Gastrocnemius medialis (tissue), 4 donors: ENCODE results near the gene FASTK. TPM values are rescaled to one million over a fixed set of nuclear protein-coding genes. Genes with fewer than 3 reads are reported as not detected.
"Not testable (repeated sequence)": the region's sequence is repeated elsewhere in the genome, so short reads cannot be mapped to it uniquely, and the experiment has no call there.

ENCODE experiments used
- ATAC-seq, 2 donors: fragments of 150-250 bp; one replicate each; pipeline ENCODE4 v1.9.1; 2016
- DNase-seq, 2 donors: peaks; one replicate each; pipeline ENCODE4 v3.0.0-alpha.2; 2019
- H3K27ac ChIP-seq, 4 donors: fragments of 200-600 bp; sonication (generic); 1 replicate in 1 of 4; 2 replicates in 3 of 4; pipeline ENCODE4 v1.5.1; 2016 to 2018; ENCODE audit warnings: mild to moderate bottlenecking in 2 of 4, moderate library complexity in 1 of 4
- H3K27me3 ChIP-seq, 3 donors: fragments of 200-600 bp; sonication (generic) in 2 of 3; 1 replicate in 1 of 3; 2 replicates in 2 of 3; pipeline versions ENCODE4 v1.5.1 to v1.6.0; 2016 to 2019; ENCODE audit warnings: mild to moderate bottlenecking in 1 of 3, moderate library complexity in 1 of 3
- H3K36me3 ChIP-seq, 2 donors: fragments of 200-600 bp; sonication (generic) in 1 of 2; one replicate each; pipeline ENCODE4 v1.5.1; 2017 to 2018
- H3K4me1 ChIP-seq, 2 donors: fragments of 200-600 bp; sonication (generic) in 1 of 2; one replicate each; pipeline ENCODE4 v1.5.1; 2016 to 2017; ENCODE audit warnings: mild to moderate bottlenecking in 2 of 2
- H3K4me3 ChIP-seq, 4 donors: fragments of 200-600 bp; sonication (generic) in 3 of 4; 1 replicate in 1 of 4; 2 replicates in 3 of 4; pipeline ENCODE4 v1.5.1; 2016 to 2019; ENCODE audit warnings: mild to moderate bottlenecking in 2 of 4
- H3K9me3 ChIP-seq, 3 donors: fragments of 200-600 bp; sonication (generic) in 2 of 3; 1 replicate in 1 of 3; 2 replicates in 2 of 3; pipeline ENCODE4 v1.5.1; 2016 to 2019
- POLR2A ChIP-seq, 2 donors: fragments of 450-650 bp; IDR thresholded peaks; one replicate each; pipeline ENCODE4 v1.6.1; 2017; ENCODE audit warnings: antibody characterized with exemption in 2 of 2, mild to moderate bottlenecking in 2 of 2, moderate library complexity in 2 of 2
- in situ Hi-C, 4 donors: fragments of 200-750 bp; cut with MboI; loops; one replicate each; pipeline versions ENCODE4 v1.15.0 to v1.8.0; 2017; ENCODE audit warnings: low sequenced_read_pairs in 4 of 4
- intact Hi-C: fragments of 100-400 bp; cut with DNase I; formaldehyde crosslinking; loops from one replicate; pipeline ENCODE4 v1.15.1; 2023; ENCODE audit warnings: low total_unique reads
- total RNA-seq, 4 donors: library from RNA; depleted of rRNA; stranded (reverse); fragments of >200 nt; gene quantifications; one replicate each; pipeline versions ENCODE4 v1.1.0 to v1.2.3, GENCODE V29; 2016
- TF ChIP-seq, protein P1 (sequence below), 5 experiments: fragments of 450-650 bp in 3 of 5; fragments of 200-600 bp in 2 of 5; sonication (generic) in 2 of 5; IDR thresholded peaks in 4 of 5; conservative IDR thresholded peaks in 1 of 5; 1 replicate in 4 of 5; 2 replicates in 1 of 5; pipeline ENCODE4 v1.5.1; 2016 to 2019; ENCODE audit warnings: antibody characterized with exemption in 5 of 5, mild to moderate bottlenecking in 3 of 5, moderate library complexity in 3 of 5

Gene FASTK
- total RNA-seq, 4 donors from 2014 or later: 108 to 181 (median 141) TPM

DNA sequence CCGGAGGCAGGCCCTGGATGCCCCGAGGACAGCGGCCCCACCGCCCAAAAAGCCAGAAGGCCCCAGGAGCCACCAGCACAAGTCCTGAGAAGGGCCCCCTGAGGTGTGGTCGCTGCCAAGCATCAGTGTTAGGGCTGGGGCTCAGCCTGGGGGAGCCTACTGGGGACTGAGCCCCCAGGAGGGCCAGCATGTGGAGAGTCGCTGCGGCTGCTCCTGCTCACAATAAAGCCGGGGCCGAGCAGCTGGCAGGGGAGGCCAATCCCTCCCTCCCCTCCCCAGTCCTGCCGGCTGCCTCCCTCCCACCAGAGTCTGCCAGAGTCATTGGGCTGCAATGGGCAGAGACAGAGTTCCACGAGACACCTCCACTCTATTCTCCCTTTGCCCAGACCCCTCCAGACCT, 35.3 kb downstream of the FASTK start:
- no peak for TF ChIP-seq POLR2A (IDR thresholded peaks at IDR 0.05)
- TF ChIP-seq, protein P1, sequence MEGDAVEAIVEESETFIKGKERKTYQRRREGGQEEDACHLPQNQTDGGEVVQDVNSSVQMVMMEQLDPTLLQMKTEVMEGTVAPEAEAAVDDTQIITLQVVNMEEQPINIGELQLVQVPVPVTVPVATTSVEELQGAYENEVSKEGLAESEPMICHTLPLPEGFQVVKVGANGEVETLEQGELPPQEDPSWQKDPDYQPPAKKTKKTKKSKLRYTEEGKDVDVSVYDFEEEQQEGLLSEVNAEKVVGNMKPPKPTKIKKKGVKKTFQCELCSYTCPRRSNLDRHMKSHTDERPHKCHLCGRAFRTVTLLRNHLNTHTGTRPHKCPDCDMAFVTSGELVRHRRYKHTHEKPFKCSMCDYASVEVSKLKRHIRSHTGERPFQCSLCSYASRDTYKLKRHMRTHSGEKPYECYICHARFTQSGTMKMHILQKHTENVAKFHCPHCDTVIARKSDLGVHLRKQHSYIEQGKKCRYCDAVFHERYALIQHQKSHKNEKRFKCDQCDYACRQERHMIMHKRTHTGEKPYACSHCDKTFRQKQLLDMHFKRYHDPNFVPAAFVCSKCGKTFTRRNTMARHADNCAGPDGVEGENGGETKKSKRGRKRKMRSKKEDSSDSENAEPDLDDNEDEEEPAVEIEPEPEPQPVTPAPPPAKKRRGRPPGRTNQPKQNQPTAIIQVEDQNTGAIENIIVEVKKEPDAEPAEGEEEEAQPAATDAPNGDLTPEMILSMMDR (IDR thresholded peaks at IDR 0.05 in 4 of 5, conservative IDR thresholded peaks at IDR 0.05 in 1 of 5): no peak
- ATAC-seq (no peak), DNase-seq (no peak)
- Histone ChIP-seq H3K36me3 (peaks cover 0 to 24% of the 10 kb centered on the region in 2 donors), H3K9me3 (no peaks in the 10 kb centered on the region), H3K4me1 (no peaks in the 10 kb centered on the region), H3K27me3 (peaks cover 0 to 3% (median 0%) of the 10 kb centered on the region in 3 donors), H3K4me3 (no peak overlapping the region), H3K27ac (no peak overlapping the region)
- in situ Hi-C loops (loop anchor here in 1 of 4 donors (10.0 kb wide), 1 partner anchor 60 kb away; no protein-coding TSS in a partner anchor), intact Hi-C loops (no loop called here)

DNA sequence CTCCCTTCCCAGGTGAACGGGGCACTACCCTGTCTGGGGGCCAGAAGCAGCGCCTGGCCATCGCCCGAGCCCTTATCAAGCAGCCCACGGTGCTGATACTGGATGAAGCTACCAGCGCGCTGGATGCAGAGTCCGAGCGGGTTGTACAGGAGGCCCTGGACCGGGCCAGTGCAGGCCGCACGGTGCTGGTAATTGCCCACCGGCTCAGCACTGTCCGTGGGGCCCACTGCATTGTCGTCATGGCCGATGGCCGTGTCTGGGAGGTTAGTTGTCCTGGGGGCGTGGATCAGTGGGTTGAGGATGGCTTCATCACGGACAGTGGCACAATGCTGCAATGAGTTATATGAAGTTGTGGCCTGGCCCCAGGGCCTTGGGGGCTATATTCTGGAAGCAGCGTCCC, 36.6 kb downstream of the FASTK start:
- H3K9me3 ChIP-seq: no peaks in the 10 kb centered on the region
- peaks cover 2 to 3% of the 10 kb centered on the region in 2 donors for H3K4me1 ChIP-seq
- intact Hi-C loops: no loop called here
- in situ Hi-C loops: loop anchor here in 1 of 4 donors (10.0 kb wide), 1 partner anchor 61 kb away; no protein-coding TSS in a partner anchor
- H3K27me3 ChIP-seq: no peaks in the 10 kb centered on the region
- H3K27ac ChIP-seq: no peak overlapping the region
- H3K36me3 ChIP-seq: peaks cover 0 to 24% of the 10 kb centered on the region in 2 donors
- no peak overlapping the region for H3K4me3 ChIP-seq
- TF ChIP-seq POLR2A (IDR thresholded peaks at IDR 0.05): no peak
- TF ChIP-seq, protein P1 (IDR thresholded peaks at IDR 0.05 in 4 of 5, conservative IDR thresholded peaks at IDR 0.05 in 1 of 5): no peak
- DNase-seq: no peak
- ATAC-seq: no peak

DNA sequence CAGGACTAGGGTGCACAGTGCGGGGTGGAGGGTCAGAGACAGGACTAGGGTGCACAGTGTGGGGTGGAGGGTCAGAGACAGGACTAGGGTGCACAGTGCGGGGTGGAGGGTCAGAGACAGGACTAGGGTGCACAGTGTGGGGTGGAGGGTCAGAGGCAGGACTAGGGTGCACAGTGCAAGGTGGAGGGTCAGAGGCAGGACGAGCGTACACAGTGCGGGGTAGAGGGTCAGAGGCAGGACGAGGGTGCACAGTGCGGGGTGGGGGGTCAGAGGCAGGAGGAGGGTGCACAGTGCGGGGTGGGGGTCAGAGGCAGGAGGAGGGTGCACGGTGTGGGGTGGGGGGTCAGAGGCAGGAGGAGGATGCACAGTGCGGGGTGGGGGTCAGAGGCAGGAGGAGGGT, 37.2 kb downstream of the FASTK start:
- H3K4me3 ChIP-seq: not testable (repeated sequence)
- H3K36me3 ChIP-seq: peaks cover 0 to 24% of the 10 kb centered on the region in 2 donors

DNA sequence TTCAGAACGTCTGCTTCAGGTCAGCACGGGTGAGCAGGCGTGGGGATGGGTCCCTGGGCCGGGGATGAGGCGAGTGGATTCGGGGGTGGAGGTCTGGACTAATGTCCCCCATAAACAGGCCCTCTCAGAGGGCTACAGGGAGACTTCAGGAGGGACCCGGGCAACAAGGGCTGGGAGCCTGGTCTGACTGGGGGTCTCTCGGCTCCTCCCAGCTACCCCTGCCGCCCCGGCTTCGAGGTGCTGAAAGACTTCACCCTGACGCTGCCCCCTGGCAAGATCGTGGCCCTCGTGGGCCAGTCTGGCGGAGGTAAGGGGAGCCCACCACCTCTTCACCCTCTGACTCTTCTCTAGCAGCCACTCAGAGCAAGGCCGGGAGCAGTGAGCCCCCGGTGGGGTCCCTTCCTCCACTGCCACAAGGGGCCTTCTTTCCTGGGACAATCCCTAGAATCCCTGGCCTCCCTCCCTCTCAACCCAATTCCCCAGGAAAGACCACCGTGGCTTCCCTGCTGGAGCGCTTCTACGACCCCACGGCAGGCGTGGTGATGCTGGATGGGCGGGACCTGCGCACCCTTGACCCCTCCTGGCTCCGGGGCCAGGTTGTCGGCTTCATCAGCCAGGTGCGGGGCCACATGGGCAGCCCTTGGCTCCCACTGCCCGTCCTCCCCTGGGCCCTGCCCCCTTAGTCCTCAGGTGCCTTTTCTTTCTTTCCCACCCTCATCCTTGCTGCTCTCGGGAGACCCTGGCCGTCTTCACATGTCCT, 39.8 kb downstream of the FASTK start:
- ATAC-seq (no peak), DNase-seq (no peak)
- in situ Hi-C loops: loop anchor here in 1 of 4 donors (10.0 kb wide), 1 partner anchor 64 kb away; no protein-coding TSS in a partner anchor
- peaks cover 0 to 45% of the 10 kb centered on the region in 2 donors for H3K36me3 ChIP-seq
- no peaks in the 10 kb centered on the region for H3K27me3 ChIP-seq
- H3K4me3 ChIP-seq: no peak overlapping the region
- intact Hi-C loops: no loop called here
- H3K4me1 ChIP-seq: peaks cover 3% of the 10 kb centered on the region in 2 donors
- TF ChIP-seq POLR2A (IDR thresholded peaks at IDR 0.05): no peak
- TF ChIP-seq, protein P1 (IDR thresholded peaks at IDR 0.05 in 4 of 5, conservative IDR thresholded peaks at IDR 0.05 in 1 of 5): no peak
- H3K27ac ChIP-seq: no peak overlapping the region
- H3K9me3 ChIP-seq: no peaks in the 10 kb centered on the region

More for the DNA sequence above, 37.2 kb downstream of the FASTK start:
- H3K27ac ChIP-seq, H3K9me3 ChIP-seq, H3K27me3 ChIP-seq, ATAC-seq, H3K4me1 ChIP-seq, intact Hi-C loops, DNase-seq: not testable (repeated sequence)
- in situ Hi-C loops: loop anchor here in 1 of 4 donors (10.0 kb wide), 1 partner anchor 61 kb away; no protein-coding TSS in a partner anchor

DNA sequence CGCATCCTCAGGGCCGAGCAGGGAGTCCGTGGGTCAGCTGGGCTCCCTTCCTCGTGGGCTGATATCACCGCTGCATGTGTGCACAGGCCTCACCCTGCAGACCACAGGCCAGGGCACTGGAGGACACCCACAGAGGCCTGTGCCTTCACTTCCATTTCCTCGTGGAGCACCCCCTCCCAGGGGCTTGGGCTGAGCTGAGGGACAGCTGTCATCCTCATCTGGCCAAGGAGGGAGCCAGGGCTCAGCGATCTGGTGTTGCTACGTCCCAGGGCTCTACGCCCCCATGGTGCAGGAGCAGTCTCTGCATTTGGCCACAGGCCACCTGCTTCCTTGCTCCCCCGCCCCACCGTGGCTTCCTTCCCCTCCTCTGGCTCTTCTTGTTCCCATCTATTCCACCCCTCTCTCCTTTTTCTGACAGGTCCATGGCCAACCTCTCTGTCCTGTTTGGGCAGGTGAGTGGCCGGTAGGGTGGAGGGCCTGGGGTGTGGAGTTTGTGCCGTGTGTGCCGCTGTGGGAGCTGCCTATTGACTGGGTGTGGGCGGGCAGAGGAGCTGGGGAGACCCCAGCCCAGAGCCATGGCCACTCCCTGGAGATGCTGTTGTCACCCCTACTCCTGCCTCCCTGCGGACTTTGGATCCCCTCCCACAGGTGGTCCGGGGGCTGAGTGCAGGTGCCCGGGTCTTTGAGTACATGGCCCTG, 40.6 kb downstream of the FASTK start:
- Histone ChIP-seq H3K36me3 (peaks cover 0 to 46% of the 10 kb centered on the region in 2 donors), H3K27me3 (no peaks in the 10 kb centered on the region), H3K27ac (no peak overlapping the region), H3K4me3 (no peak overlapping the region), H3K4me1 (peaks cover 6 to 7% of the 10 kb centered on the region in 2 donors), H3K9me3 (no peaks in the 10 kb centered on the region)
- intact Hi-C loops: no loop called here
- TF ChIP-seq, protein P1 (IDR thresholded peaks at IDR 0.05 in 4 of 5, conservative IDR thresholded peaks at IDR 0.05 in 1 of 5): no peak
- no peak for TF ChIP-seq POLR2A (IDR thresholded peaks at IDR 0.05)
- in situ Hi-C loops: loop anchor here in 2 of 4 donors (10.0 kb wide), 1 partner anchor 65 kb away; no protein-coding TSS in a partner anchor
- no peak for DNase-seq
- ATAC-seq: no peak
